Thoracic aorta (tissue), 2 donors: ENCODE measurements around the gene CYTH1. TPM values are rescaled to one million over a fixed set of nuclear protein-coding genes. Genes with fewer than 3 reads are reported as not detected.

Experiments used
- ATAC-seq: fragments of 150-250 bp; one replicate; pipeline ENCODE4 v1.8.0; 2017; ENCODE audit warnings: low read depth; ENCODE audit not compliant: insufficient number of reproducible peaks, low FRiP score
- DNase-seq: peaks from one replicate; pipeline ENCODE4 v3.0.0-alpha.2; 2020; ENCODE audit warnings: low spot score
- H3K27ac ChIP-seq, 2 donors: fragments of 200-600 bp; sonication (generic); 1 replicate in 1 of 2; 2 replicates in 1 of 2; pipeline ENCODE4 v1.5.1; 2016; ENCODE audit warnings: mild to moderate bottlenecking in 2 of 2, moderate library complexity in 2 of 2
- H3K27me3 ChIP-seq: fragments of 200-600 bp; sonication (generic); replicated peaks from 2 replicates; pipeline ENCODE4 v1.6.0; 2016; ENCODE audit warnings: mild to moderate bottlenecking; ENCODE audit not compliant: insufficient read depth
- H3K36me3 ChIP-seq: fragments of 200-600 bp; sonication (generic); one replicate; pipeline ENCODE4 v1.5.1; 2016
- H3K4me1 ChIP-seq, 2 donors: fragments of 200-600 bp; sonication (generic); 1 replicate in 1 of 2; 2 replicates in 1 of 2; pipeline versions ENCODE4 v1.5.1 to v1.6.0; 2016; ENCODE audit warnings: low read depth in 2 of 2, mild to moderate bottlenecking in 1 of 2; ENCODE audit not compliant: control insufficient read depth in 1 of 2
- H3K4me3 ChIP-seq: fragments of 200-600 bp; sonication (generic); 2 replicates; pipeline ENCODE4 v1.5.1; 2016; ENCODE audit warnings: mild to moderate bottlenecking
- H3K9me3 ChIP-seq: fragments of 200-600 bp; sonication (generic); 2 replicates; pipeline ENCODE4 v1.5.1; 2016
- CTCF ChIP-seq: fragments of 200-600 bp; sonication (generic); IDR thresholded peaks from one replicate; pipeline ENCODE4 v1.5.1; 2019; ENCODE audit warnings: antibody characterized with exemption
- total RNA-seq, 2 donors: library from RNA; depleted of rRNA; stranded (reverse); fragments of >200 nt; gene quantifications; one replicate each; pipeline versions ENCODE4 v1.1.0 to v1.2.3, GENCODE V29; 2016

CYTH1 gene, protein sequence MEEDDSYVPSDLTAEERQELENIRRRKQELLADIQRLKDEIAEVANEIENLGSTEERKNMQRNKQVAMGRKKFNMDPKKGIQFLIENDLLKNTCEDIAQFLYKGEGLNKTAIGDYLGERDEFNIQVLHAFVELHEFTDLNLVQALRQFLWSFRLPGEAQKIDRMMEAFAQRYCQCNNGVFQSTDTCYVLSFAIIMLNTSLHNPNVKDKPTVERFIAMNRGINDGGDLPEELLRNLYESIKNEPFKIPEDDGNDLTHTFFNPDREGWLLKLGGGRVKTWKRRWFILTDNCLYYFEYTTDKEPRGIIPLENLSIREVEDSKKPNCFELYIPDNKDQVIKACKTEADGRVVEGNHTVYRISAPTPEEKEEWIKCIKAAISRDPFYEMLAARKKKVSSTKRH
- total RNA-seq: 10 to 100 TPM; 79.2 to 79.4 TPM

DNA sequence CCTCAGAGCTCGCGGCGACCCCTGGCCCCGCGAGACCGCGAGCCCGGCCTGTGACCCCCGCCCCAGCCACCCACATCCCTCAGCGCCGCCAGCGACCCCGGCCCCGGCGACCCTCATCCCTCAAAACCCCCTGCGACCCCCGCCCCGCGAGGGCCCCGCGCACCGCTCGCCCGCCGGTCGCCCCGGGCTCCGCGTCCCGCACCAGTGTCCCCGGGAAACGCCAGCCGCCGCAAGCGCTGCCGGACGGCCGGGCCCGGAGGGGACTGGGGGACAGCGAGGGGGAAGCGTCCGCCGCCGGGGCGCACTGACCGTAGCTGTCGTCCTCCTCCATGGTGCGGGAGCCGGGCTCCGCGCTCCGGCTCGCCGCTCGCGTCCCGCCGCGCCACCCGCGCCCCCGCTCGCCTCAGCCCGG lies at the start of gene CYTH1:
Gene CYTH1, minus strand, starts transcription at position 381 of the 412 bp plus-strand sequence. Its CDS starts 50 bp downstream, at position 331.
- Histone ChIP-seq H3K27me3 (no peaks in the 10 kb centered on the region), H3K4me3 (peak within 1 kb of the TSS; percentile 97), H3K36me3 (no peaks in the 10 kb centered on the region), H3K27ac (peak within 1 kb of the TSS; percentile 74 to 83), H3K4me1 (no peaks in the 10 kb centered on the region), H3K9me3 (no peaks in the 10 kb centered on the region)
- DNase-seq: no peak
- TF ChIP-seq CTCF: no peak
- peak; percentile 12 for ATAC-seq

GRCh38 chr17:78829477-78829876 lies 47.4 kb upstream of the CYTH1 start:
- H3K36me3 ChIP-seq: peaks cover 75% of the 10 kb centered on the region

DNA sequence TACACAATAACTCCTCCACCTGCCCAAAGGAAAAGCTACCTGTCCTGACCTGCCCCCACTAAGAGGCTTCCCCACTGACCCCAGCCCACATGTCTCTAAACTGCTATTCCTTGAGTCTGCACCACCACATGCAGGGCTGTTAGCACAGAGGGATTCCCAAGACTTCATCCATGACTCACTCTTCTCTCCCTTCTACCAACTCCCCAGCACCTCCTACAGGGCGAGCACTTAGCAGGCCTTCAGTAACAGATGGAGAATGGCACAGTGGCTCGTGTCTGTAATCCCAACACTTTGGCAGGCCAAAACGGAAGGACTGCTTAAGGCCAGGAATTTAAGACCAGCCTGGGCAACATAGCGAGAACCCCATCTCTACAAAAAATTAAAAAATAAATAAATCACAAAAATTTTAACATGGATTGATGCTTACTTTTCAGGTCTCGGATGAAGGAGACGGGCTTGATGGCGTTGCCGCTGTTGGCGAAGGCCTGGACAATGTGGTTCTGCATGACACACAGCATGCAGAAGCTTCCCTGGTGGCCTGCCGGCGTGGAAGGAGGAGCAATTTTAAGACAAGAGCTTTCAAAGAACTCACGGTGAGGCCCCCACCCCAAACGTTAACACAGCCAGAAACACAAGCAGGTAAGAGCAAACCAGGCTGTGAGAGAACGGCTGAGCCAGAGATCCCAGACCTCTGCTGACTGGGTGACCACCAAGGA lies 46.6 kb upstream of the CYTH1 start:
- TF ChIP-seq CTCF: no peak
- H3K9me3 ChIP-seq: no peaks in the 10 kb centered on the region
- DNase-seq (no peak), ATAC-seq (no peak)
- peaks cover 75% of the 10 kb centered on the region for H3K36me3 ChIP-seq
- H3K4me1 ChIP-seq: no peaks in the 10 kb centered on the region
- no peak overlapping the region for H3K27ac ChIP-seq
- H3K27me3 ChIP-seq: no peaks in the 10 kb centered on the region
- H3K4me3 ChIP-seq: no peak overlapping the region

More at GRCh38 chr17:78829477-78829876, 47.4 kb upstream of the CYTH1 start:
- ATAC-seq (no peak), DNase-seq (no peak)
- no peaks in the 10 kb centered on the region for H3K9me3 ChIP-seq
- no peak overlapping the region for H3K4me3 ChIP-seq
- H3K27ac ChIP-seq: no peak overlapping the region
- TF ChIP-seq CTCF: no peak
- no peaks in the 10 kb centered on the region for H3K4me1 ChIP-seq
- no peaks in the 10 kb centered on the region for H3K27me3 ChIP-seq

DNA sequence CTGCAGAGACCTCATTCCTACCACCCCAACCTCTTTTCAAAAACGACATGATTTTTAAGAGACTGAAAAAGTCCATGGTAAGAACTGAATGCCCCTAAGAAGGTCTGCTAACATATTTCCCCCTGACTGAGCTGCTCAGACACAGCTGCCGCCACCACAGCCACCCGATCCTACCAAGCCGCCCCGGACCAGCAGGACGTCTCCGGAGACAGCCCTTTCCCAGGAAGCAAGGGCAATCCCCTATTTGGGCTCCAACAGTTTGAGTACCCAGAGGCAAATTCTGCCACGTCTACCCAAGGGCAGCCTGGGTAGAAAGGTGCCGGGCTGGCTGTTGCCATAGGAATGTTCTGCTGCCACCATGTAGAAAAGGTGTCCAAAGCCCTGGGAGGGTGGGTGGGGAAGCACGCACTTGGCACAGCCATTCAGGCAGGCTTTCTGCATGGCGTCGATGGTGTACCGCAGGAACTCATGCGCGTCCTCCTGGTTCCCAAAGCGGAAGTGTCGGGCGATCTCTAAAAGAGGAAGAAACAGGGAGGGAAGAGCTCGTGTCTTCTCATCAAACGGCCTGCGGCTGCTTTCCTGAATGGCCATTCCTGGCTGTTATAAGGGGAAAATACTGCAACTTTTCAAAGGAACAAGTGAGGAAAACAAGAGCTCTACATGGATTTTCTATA lies 44.9 kb upstream of the CYTH1 start:
- no peak for TF ChIP-seq CTCF
- Histone ChIP-seq H3K4me3 (no peak overlapping the region), H3K27ac (no peak overlapping the region), H3K36me3 (peaks cover 65% of the 10 kb centered on the region), H3K27me3 (no peaks in the 10 kb centered on the region), H3K4me1 (no peaks in the 10 kb centered on the region), H3K9me3 (no peaks in the 10 kb centered on the region)
- ATAC-seq (no peak), DNase-seq (no peak)

DNA sequence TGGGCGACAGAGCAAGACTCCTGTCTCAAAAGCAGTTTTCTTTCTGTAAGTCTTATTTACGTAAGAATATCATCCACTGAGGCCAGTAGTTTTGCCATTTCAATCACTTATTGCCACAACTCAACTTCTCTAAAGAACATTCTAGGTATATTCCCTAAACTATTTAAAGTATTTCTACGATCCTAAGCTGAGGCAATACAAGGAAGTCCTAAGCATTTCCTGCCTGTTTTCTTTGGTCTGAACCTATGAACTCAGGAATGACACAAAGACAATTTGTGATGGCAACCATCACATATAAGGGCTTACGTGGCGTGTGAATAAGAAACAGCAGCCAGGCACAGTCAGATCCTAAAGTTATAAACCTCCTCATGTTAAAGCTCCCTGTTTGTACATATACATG lies 44.3 kb upstream of the CYTH1 start:
- Histone ChIP-seq H3K36me3 (peaks cover 60% of the 10 kb centered on the region), H3K4me1 (no peaks in the 10 kb centered on the region), H3K4me3 (no peak overlapping the region), H3K9me3 (no peaks in the 10 kb centered on the region), H3K27me3 (no peaks in the 10 kb centered on the region), H3K27ac (no peak overlapping the region)
- DNase-seq (no peak), ATAC-seq (no peak)
- no peak for TF ChIP-seq CTCF
